ENCODE data around the gene TMCC2. TPM values are rescaled to one million over a fixed set of nuclear protein-coding genes. Genes with fewer than 3 reads are reported as not detected.

Gene TMCC2
- total and polyA plus RNA-seq, 2 of the 4 experiments (the other 2 are of a cell fraction), result 2.0 to 4.2 TPM

GRCh38 chr1:205189131-205189530 is 38.6 kb upstream of the TMCC2 start:
- no peak for DNase-seq
- intact Hi-C loops (cut with micrococcal nuclease), result no loop called here
- BruUV-seq (replicated peaks), result no TSS peak
- Histone ChIP-seq H3K4ac (ENCODE audit: low read depth, low read length) (no peak overlapping the region), H3K9ac (ENCODE audit: low read depth, low read length) (no peak overlapping the region), H2BK15ac (ENCODE audit: low read depth, low read length) (no peak overlapping the region), H3K14ac (replicated peaks; ENCODE audit: low read depth, low read length) (no peak overlapping the region), H3K79me1 (ENCODE audit: low read depth in 1 of 2, low read length in 2 of 2) (peaks cover 62 to 90% of the 10 kb centered on the region in 2 experiments), H3K27ac (ENCODE audit: insufficient read depth, low read length) (no peak overlapping the region), H2BK5ac (ENCODE audit: low read depth, low read length, poor library complexity, severe bottlenecking) (no peak overlapping the region), H2AK9ac (replicated peaks; ENCODE audit: low read depth, low read length, poor library complexity) (no peak overlapping the region), H2AK5ac (ENCODE audit: low read depth, low read length) (no peak overlapping the region), H4K20me1 (ENCODE audit: insufficient read depth, low read length) (peaks cover 28% of the 10 kb centered on the region), H4K8ac (ENCODE audit: low read depth in 2 of 2, low read length in 2 of 2) (no peak overlapping the region), H3K36me3 (ENCODE audit: control insufficient read depth, insufficient read depth, low read length) (peaks cover 3% of the 10 kb centered on the region; the same call in 1 of the 2 replicates), H2AFZ (replicated peaks; ENCODE audit: low read length, poor library complexity) (no peak overlapping the region), H3K18ac (ENCODE audit: low read depth, low read length) (no peak overlapping the region), H3K27me3 (ENCODE audit: control insufficient read depth, insufficient read depth, low read length) (no peaks in the 10 kb centered on the region), H4K91ac (ENCODE audit: insufficient read depth, low read depth, low read length) (no peak overlapping the region), H3K4me3 (ENCODE audit: insufficient read depth, low read depth, low read length) (no peak overlapping the region), H3K9me3 (ENCODE audit: control insufficient read depth, insufficient read depth, low read length) (no peaks in the 10 kb centered on the region), H3K4me2 (ENCODE audit: low read depth, low read length) (no peak overlapping the region), H2BK20ac (ENCODE audit: low read depth, low read length) (no peak overlapping the region), H3K4me1 (ENCODE audit: control insufficient read depth, insufficient read depth, low read length) (peaks cover 13% of the 10 kb centered on the region), H3K23ac (ENCODE audit: low read depth, low read length) (no peak overlapping the region), H3K56ac (ENCODE audit: extremely low read depth, insufficient read depth, low read length) (no peak overlapping the region), H4K5ac (ENCODE audit: low read depth, low read length) (no peak overlapping the region), H2BK120ac (ENCODE audit: low read depth, low read length) (no peak overlapping the region), H3K9me1 (ENCODE audit: insufficient read depth, low read length) (peaks cover 12% of the 10 kb centered on the region)
- ATAC-seq (ENCODE audit: low read depth), result no peak
- CTCF ChIA-PET, result interaction anchor here (1.1 to 1.2 kb wide), 2 partner anchors 14 to 36 kb away, joined by 3 read pairs; no protein-coding TSS in a partner anchor
- dilution Hi-C loops (cut with HindIII; ENCODE audit: low sequenced_read_pairs, unreplicated experiment), result no loop called here
- no CpG with 5 or more reads among the region's 2 CpGs for WGBS, 2 experiments (ENCODE audit: extremely low coverage in 2 of 2, insufficient read length in 1 of 2)
- TF ChIP-seq MAZ (IDR thresholded peaks at IDR 0.05; ENCODE audit: borderline replicate concordance, low read depth, low read length) (no peak), RAD21 (IDR thresholded peaks at IDR 0.05; ENCODE audit: low read length) (no peak), CTCF (conservative IDR thresholded peaks at IDR 0.05; ENCODE audit: low read depth, low read length) (no peak), BHLHE40 (IDR thresholded peaks at IDR 0.05; ENCODE audit: low read depth, low read length) (no peak), MXI1 (IDR thresholded peaks at IDR 0.05; ENCODE audit: borderline replicate concordance, low read depth, low read length) (no peak)
- in situ Hi-C loops (cut with MboI; ENCODE audit: low sequenced_read_pairs), result no loop called here
- POLR2A ChIA-PET (ENCODE audit: unreplicated experiment), result no interaction called here
